AG04449 (cell line): Measurements from ENCODE around the gene SACM1L.

ENCODE experiments used
- CTCF ChIA-PET: fragments of 350-600 bp; formaldehyde crosslinking; extraction: SDS; loops from one replicate; lab custom pipeline; 2021; ENCODE audit warnings: antibody characterized with exemption; lab: Yijun Ruan, JAX
- POLR2A ChIA-PET: fragments of 400-600, 350-600 bp; formaldehyde crosslinking; extraction: SDS; loops from one replicate; lab custom pipeline; 2020; ENCODE audit warnings: antibody characterized with exemption, inconsistent platforms; lab: Yijun Ruan, JAX
- DNase-seq: peaks from one replicate; pipeline ENCODE4 v3.0.0-alpha.2; 2010; ENCODE audit warnings: low read depth, low spot score
- H3K4me3 ChIP-seq: 2 replicates; pipeline ENCODE4 v1.5.1; 2011; ENCODE audit warnings: low read depth, mild to moderate bottlenecking, control low read depth, low read length
- TF ChIP-seq, protein P1 (sequence below): IDR thresholded peaks from one replicate; pipeline ENCODE4 v1.5.1; 2011; ENCODE audit warnings: mild to moderate bottlenecking, moderate library complexity, low read length, control low read depth, inconsistent platforms; ENCODE audit not compliant: insufficient read depth; ENCODE audit errors: missing control alignments

The SACM1L gene

GRCh38 chr3:45644063-45644790 is 45.0 kb upstream of the SACM1L start:
- no peak for DNase-seq
- ChIA-PET POLR2A (interaction anchor here (1.0 to 2.4 kb wide), 6 partner anchors 12 to 47 kb away, joined by 3 to 13 read pairs (median 4); partner anchors contain the start of gene SACM1L), CTCF (interaction anchor here (0.5 to 7.3 kb wide), 7 partner anchors 8 to 136 kb away, joined by 3 to 68 read pairs (median 6); no protein-coding TSS in a partner anchor)
- H3K4me3 ChIP-seq = no peak overlapping the region
- TF ChIP-seq, protein P1, sequence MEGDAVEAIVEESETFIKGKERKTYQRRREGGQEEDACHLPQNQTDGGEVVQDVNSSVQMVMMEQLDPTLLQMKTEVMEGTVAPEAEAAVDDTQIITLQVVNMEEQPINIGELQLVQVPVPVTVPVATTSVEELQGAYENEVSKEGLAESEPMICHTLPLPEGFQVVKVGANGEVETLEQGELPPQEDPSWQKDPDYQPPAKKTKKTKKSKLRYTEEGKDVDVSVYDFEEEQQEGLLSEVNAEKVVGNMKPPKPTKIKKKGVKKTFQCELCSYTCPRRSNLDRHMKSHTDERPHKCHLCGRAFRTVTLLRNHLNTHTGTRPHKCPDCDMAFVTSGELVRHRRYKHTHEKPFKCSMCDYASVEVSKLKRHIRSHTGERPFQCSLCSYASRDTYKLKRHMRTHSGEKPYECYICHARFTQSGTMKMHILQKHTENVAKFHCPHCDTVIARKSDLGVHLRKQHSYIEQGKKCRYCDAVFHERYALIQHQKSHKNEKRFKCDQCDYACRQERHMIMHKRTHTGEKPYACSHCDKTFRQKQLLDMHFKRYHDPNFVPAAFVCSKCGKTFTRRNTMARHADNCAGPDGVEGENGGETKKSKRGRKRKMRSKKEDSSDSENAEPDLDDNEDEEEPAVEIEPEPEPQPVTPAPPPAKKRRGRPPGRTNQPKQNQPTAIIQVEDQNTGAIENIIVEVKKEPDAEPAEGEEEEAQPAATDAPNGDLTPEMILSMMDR = no peak

GRCh38 chr3:45644791-45645201 is 44.4 kb upstream of the SACM1L start:
- POLR2A ChIA-PET = interaction anchor here (0.5 to 2.4 kb wide), 8 partner anchors 9 to 48 kb away, joined by 3 to 13 read pairs (median 4); partner anchors contain the start of gene SACM1L
- peak; percentile 81 for DNase-seq
- H3K4me3 ChIP-seq = no peak overlapping the region
- TF ChIP-seq, protein P1 = no peak
- CTCF ChIA-PET = interaction anchor here (1.1 to 7.3 kb wide), 6 partner anchors 9 to 135 kb away, joined by 3 to 68 read pairs (median 8); no protein-coding TSS in a partner anchor

GRCh38 chr3:45646051-45646585 is 43.1 kb upstream of the SACM1L start:
- no peak for DNase-seq
- no peak overlapping the region for H3K4me3 ChIP-seq
- ChIA-PET CTCF (interaction anchor here (0.8 to 7.3 kb wide), 8 partner anchors 9 to 137 kb away, joined by 3 to 68 read pairs (median 4); no protein-coding TSS in a partner anchor), POLR2A (no interaction called here)
- TF ChIP-seq, protein P1 = no peak

- POLR2A ChIA-PET = interaction anchor here (0.8 to 1.4 kb wide), 2 partner anchors 9 to 34 kb away, joined by 3 read pairs; no protein-coding TSS in a partner anchor
- CTCF ChIA-PET = interaction anchor here (1.2 to 7.3 kb wide), 4 partner anchors 8 to 58 kb away, joined by 3 to 68 read pairs (median 19); no protein-coding TSS in a partner anchor
- H3K4me3 ChIP-seq = no peak overlapping the region
- TF ChIP-seq, protein P1 = no peak
- DNase-seq = peak; percentile 79
Measured at GRCh38 chr3:45647148-45647619, 42.0 kb upstream of the SACM1L start.

- TF ChIP-seq, protein P1 = no peak
- no peak overlapping the region for H3K4me3 ChIP-seq
- POLR2A ChIA-PET = no interaction called here
- DNase-seq = no peak
- CTCF ChIA-PET = interaction anchor here (0.9 to 14.4 kb wide), 6 partner anchors 9 to 613 kb away, joined by 3 to 481 read pairs (median 5); no protein-coding TSS in a partner anchor
Measured at GRCh38 chr3:45653205-45653604, 36.0 kb upstream of the SACM1L start.
